ENCODE measurements around the gene ELOA2.

ELOA2 gene

DNA sequence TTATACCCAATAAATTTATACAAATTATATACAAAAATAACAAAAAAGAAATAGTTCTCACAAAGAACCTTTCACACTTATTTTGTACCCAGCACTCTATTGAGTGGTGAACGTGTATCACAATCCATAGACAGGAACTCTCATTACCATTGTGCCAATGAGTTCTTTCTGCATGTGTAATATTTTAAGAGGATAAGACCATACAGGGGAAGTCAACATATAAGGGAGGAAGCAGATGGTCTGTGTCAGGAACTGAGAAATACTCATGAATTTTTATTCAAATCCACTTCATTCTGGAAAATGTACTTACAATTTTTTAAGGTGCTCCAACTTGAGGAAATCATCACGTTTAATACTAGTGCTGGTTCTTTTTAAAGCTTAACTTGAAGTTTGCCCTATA, 27.1 kb upstream of the ELOA2 start:
- H3K27ac ChIP-seq (ENCODE audit: low read length) = no peak overlapping the region
- DNase-seq (no peak), ATAC-seq (ENCODE audit: insufficient read depth, low read depth) (no peak)
- no peak overlapping the region for H3K4me2 ChIP-seq (ENCODE audit: insufficient read depth, low read length)
- no peak overlapping the region for H2AFZ ChIP-seq (ENCODE audit: low read depth, low read length)
- H3K36me3 ChIP-seq (ENCODE audit: insufficient read depth, low read length) = no peaks in the 10 kb centered on the region
- TF ChIP-seq CTCF (IDR thresholded peaks at IDR 0.05; ENCODE audit: borderline replicate concordance, extremely low read depth, low read length, poor library complexity, severe bottlenecking) (no peak), EZH2 (IDR thresholded peaks at IDR 0.05; ENCODE audit: borderline replicate concordance, low read depth, low read length, severe bottlenecking) (no peak)
- no peaks in the 10 kb centered on the region for H3K9me3 ChIP-seq (ENCODE audit: insufficient read depth, low read length, severe bottlenecking)
- H3K4me3 ChIP-seq (ENCODE audit: low read depth in 1 of 2, low read length in 2 of 2) = no peak overlapping the region
- no peaks in the 10 kb centered on the region for H3K4me1 ChIP-seq (ENCODE audit: insufficient read depth, low read length)
- H4K20me1 ChIP-seq (ENCODE audit: insufficient read depth, low read length) = no peaks in the 10 kb centered on the region
- no peaks in the 10 kb centered on the region for H3K79me2 ChIP-seq (ENCODE audit: insufficient read depth, low read length)
- H3K9ac ChIP-seq (ENCODE audit: low read depth, low read length) = no peak overlapping the region
- H3K27me3 ChIP-seq (ENCODE audit: insufficient read depth, low read length, poor library complexity) = no peaks in the 10 kb centered on the region

- Histone ChIP-seq H3K79me2 (ENCODE audit: insufficient read depth, low read length) (no peaks in the 10 kb centered on the region), H3K4me2 (ENCODE audit: insufficient read depth, low read length) (no peak overlapping the region), H3K9ac (ENCODE audit: low read depth, low read length) (no peak overlapping the region), H3K27me3 (ENCODE audit: insufficient read depth, low read length, poor library complexity) (no peaks in the 10 kb centered on the region), H3K36me3 (ENCODE audit: insufficient read depth, low read length) (no peaks in the 10 kb centered on the region), H3K9me3 (ENCODE audit: insufficient read depth, low read length, severe bottlenecking) (no peaks in the 10 kb centered on the region), H3K4me3 (ENCODE audit: low read depth in 1 of 2, low read length in 2 of 2) (no peak overlapping the region), H3K4me1 (ENCODE audit: insufficient read depth, low read length) (no peaks in the 10 kb centered on the region), H4K20me1 (ENCODE audit: insufficient read depth, low read length) (no peaks in the 10 kb centered on the region), H2AFZ (ENCODE audit: low read depth, low read length) (no peak overlapping the region), H3K27ac (ENCODE audit: low read length) (no peak overlapping the region)
- no peak for DNase-seq
- no peak for ATAC-seq (ENCODE audit: insufficient read depth, low read depth)
- TF ChIP-seq CTCF (IDR thresholded peaks at IDR 0.05; ENCODE audit: borderline replicate concordance, extremely low read depth, low read length, poor library complexity, severe bottlenecking) (no peak), EZH2 (IDR thresholded peaks at IDR 0.05; ENCODE audit: borderline replicate concordance, low read depth, low read length, severe bottlenecking) (no peak)
These were observed 18.9 kb upstream of the ELOA2 start for GRCh38 chr18:47054369-47054768.

GRCh38 chr18:47050468-47050867, 15.0 kb upstream of the ELOA2 start:
- H3K27ac ChIP-seq (ENCODE audit: low read length) = no peak overlapping the region
- ATAC-seq (ENCODE audit: insufficient read depth, low read depth) = no peak
- no peak overlapping the region for H3K4me2 ChIP-seq (ENCODE audit: insufficient read depth, low read length)
- TF ChIP-seq CTCF (IDR thresholded peaks at IDR 0.05; ENCODE audit: borderline replicate concordance, extremely low read depth, low read length, poor library complexity, severe bottlenecking) (peak; percentile 79), EZH2 (IDR thresholded peaks at IDR 0.05; ENCODE audit: borderline replicate concordance, low read depth, low read length, severe bottlenecking) (no peak)
- no peak overlapping the region for H3K9ac ChIP-seq (ENCODE audit: low read depth, low read length)
- no peak overlapping the region for H2AFZ ChIP-seq (ENCODE audit: low read depth, low read length)
- no peaks in the 10 kb centered on the region for H3K36me3 ChIP-seq (ENCODE audit: insufficient read depth, low read length)
- no peaks in the 10 kb centered on the region for H4K20me1 ChIP-seq (ENCODE audit: insufficient read depth, low read length)
- H3K27me3 ChIP-seq (ENCODE audit: insufficient read depth, low read length, poor library complexity) = peaks cover 9% of the 10 kb centered on the region
- no peak overlapping the region for H3K4me3 ChIP-seq (ENCODE audit: low read depth in 1 of 2, low read length in 2 of 2)
- no peaks in the 10 kb centered on the region for H3K4me1 ChIP-seq (ENCODE audit: insufficient read depth, low read length)
- H3K79me2 ChIP-seq (ENCODE audit: insufficient read depth, low read length) = no peaks in the 10 kb centered on the region
- no peaks in the 10 kb centered on the region for H3K9me3 ChIP-seq (ENCODE audit: insufficient read depth, low read length, severe bottlenecking)
- DNase-seq = peak; percentile 16

- Histone ChIP-seq H3K9ac (ENCODE audit: low read depth, low read length) (no peak overlapping the region), H3K27me3 (ENCODE audit: insufficient read depth, low read length, poor library complexity) (peaks cover 5% of the 10 kb centered on the region), H3K9me3 (ENCODE audit: insufficient read depth, low read length, severe bottlenecking) (no peaks in the 10 kb centered on the region), H4K20me1 (ENCODE audit: insufficient read depth, low read length) (no peaks in the 10 kb centered on the region), H3K4me2 (ENCODE audit: insufficient read depth, low read length) (no peak overlapping the region), H2AFZ (ENCODE audit: low read depth, low read length) (no peak overlapping the region), H3K4me1 (ENCODE audit: insufficient read depth, low read length) (no peaks in the 10 kb centered on the region), H3K4me3 (ENCODE audit: low read depth in 1 of 2, low read length in 2 of 2) (no peak overlapping the region), H3K36me3 (ENCODE audit: insufficient read depth, low read length) (no peaks in the 10 kb centered on the region), H3K79me2 (ENCODE audit: insufficient read depth, low read length) (no peaks in the 10 kb centered on the region), H3K27ac (ENCODE audit: low read length) (no peak overlapping the region)
- DNase-seq = no peak
- ATAC-seq (ENCODE audit: insufficient read depth, low read depth) = no peak
- TF ChIP-seq CTCF (IDR thresholded peaks at IDR 0.05; ENCODE audit: borderline replicate concordance, extremely low read depth, low read length, poor library complexity, severe bottlenecking) (no peak), EZH2 (IDR thresholded peaks at IDR 0.05; ENCODE audit: borderline replicate concordance, low read depth, low read length, severe bottlenecking) (no peak)
These were observed 5.6 kb upstream of the ELOA2 start for GRCh38 chr18:47040982-47041381.
